Effector memory CD4-positive, alpha-beta T cell (primary cell): ENCODE measurements around the gene UBFD1.
"Not testable (repeated sequence)": the region's sequence is repeated elsewhere in the genome, so short reads cannot be mapped to it uniquely, and the experiment has no call there.

Source experiments
- DNase-seq, 3 donors: peaks; one replicate each; pipeline ENCODE4 v3.0.0-alpha.2; 2020
- H3K27ac ChIP-seq: 2 replicates; pipeline ENCODE4 v1.7.0; 2013; ENCODE audit warnings: mild to moderate bottlenecking, low read length, moderate library complexity; ENCODE audit not compliant: insufficient read depth, poor library complexity, severe bottlenecking
- H3K27me3 ChIP-seq: replicated peaks from 2 replicates; pipeline ENCODE4 v1.7.0; 2013; ENCODE audit warnings: mild to moderate bottlenecking, low read length; ENCODE audit not compliant: insufficient read depth, control insufficient read depth, poor library complexity, severe bottlenecking
- H3K36me3 ChIP-seq: 2 replicates; pipeline ENCODE4 v1.7.0; 2013; ENCODE audit warnings: mild to moderate bottlenecking, low read length, moderate library complexity; ENCODE audit not compliant: control insufficient read depth, insufficient read depth
- H3K4me1 ChIP-seq: 2 replicates; pipeline ENCODE4 v1.7.0; 2013; ENCODE audit warnings: low read length, mild to moderate bottlenecking; ENCODE audit not compliant: control insufficient read depth, insufficient read depth, poor library complexity, severe bottlenecking
- H3K4me3 ChIP-seq: 2 replicates; pipeline ENCODE4 v1.7.0; 2013; ENCODE audit warnings: low read length, low read depth, mild to moderate bottlenecking; ENCODE audit not compliant: insufficient read depth, poor library complexity, severe bottlenecking
- H3K9me3 ChIP-seq: 2 replicates; pipeline ENCODE4 v1.7.0; 2013; ENCODE audit warnings: mild to moderate bottlenecking, low read length, moderate library complexity; ENCODE audit not compliant: control insufficient read depth

The UBFD1 gene

GRCh38 chr16:23540817-23541178 is 16.7 kb upstream of the UBFD1 start:
- H3K9me3 ChIP-seq, H3K4me3 ChIP-seq, H3K27ac ChIP-seq, DNase-seq, H3K27me3 ChIP-seq, H3K4me1 ChIP-seq: not testable (repeated sequence)
- peaks cover 29% of the 10 kb centered on the region for H3K36me3 ChIP-seq

DNA sequence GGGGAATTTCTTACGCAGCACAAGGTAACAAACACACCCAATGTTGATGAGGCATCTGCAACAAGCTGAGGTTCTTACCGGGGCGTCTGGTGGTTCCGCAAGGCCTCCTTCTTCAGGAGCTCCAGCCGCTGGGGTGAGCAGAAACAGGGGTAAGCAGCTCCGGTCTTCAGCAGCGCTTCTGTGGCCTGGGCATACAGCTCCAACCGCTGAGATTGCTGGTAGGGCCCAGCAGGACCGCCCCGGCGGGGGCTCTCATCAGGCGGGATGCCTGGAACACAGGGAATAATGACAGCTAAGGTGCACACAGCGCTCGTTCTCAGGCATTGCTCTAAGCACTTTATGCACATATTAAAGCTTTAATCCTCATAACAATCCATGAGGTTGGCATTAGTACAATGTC is 13.1 kb upstream of the UBFD1 start:
- DNase-seq: no peak
- no peaks in the 10 kb centered on the region for H3K9me3 ChIP-seq
- H3K27ac ChIP-seq: no peak overlapping the region
- peaks cover 49% of the 10 kb centered on the region for H3K36me3 ChIP-seq
- no peaks in the 10 kb centered on the region for H3K4me1 ChIP-seq
- H3K4me3 ChIP-seq: no peak overlapping the region
- H3K27me3 ChIP-seq: no peaks in the 10 kb centered on the region

DNA sequence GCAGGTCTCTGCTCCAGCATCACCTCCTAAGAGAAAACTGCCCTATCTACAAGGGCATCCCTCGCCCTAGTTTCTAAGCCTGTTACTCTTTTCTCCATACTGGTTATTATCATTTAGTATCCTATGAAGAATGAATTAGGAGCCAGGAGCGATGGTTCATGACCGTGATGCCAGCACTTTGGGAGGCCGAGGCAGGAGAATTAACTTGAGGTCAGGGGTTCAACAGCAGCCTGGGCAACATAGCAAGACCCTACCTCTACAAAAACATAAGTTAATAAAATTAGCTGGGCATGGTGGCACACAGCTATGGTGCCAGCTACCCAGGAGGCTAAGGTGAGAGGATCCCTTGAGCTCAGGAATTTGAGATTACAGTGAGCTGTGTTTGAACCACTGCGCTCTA is 7.6 kb upstream of the UBFD1 start:
- peaks cover 53% of the 10 kb centered on the region for H3K36me3 ChIP-seq
- H3K9me3 ChIP-seq: no peaks in the 10 kb centered on the region
- no peak overlapping the region for H3K27ac ChIP-seq
- no peak overlapping the region for H3K4me3 ChIP-seq
- H3K27me3 ChIP-seq: no peaks in the 10 kb centered on the region
- H3K4me1 ChIP-seq: no peaks in the 10 kb centered on the region
- DNase-seq: no peak

DNA sequence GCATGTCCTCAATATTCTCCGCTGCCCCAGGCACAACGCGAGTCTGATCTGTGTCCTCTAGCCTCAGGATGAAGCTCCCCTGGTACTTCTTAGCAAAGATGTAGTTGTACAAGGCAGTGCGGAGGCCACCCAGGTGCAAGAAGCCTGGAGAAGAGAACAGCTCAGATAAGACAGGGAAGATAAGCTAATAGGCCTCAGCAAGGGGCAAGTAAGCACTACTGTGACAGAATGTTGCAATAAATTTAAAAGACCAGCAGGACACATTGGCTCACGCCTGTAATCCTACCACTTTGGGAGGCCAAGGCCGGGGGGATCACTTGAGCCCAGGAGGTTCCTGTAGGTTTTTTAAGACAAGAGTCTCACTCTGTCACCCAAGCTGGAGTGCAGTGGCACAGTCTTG is 5.4 kb upstream of the UBFD1 start:
- Histone ChIP-seq H3K4me3 (no peak overlapping the region), H3K27me3 (no peaks in the 10 kb centered on the region), H3K36me3 (peaks cover 37% of the 10 kb centered on the region)

DNA sequence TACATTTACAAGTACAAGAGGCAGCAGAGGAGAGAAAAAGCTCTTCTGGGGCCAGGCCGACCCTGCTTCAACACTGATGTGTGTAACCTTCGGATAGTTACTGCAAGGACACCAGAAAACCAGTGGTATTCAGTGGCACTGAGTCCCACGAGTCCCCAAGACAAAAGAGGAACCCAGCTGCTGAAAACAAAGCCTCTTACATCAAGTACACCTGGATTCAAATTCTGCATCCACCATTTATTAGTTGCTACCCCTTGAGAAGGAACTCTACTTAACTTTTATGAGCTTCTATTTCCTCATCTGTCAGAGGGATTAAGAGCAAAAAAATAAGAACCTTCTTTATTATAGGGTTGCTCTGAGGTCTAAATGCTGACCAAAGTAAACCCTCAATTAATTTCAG is 3.0 kb upstream of the UBFD1 start:
- Histone ChIP-seq H3K27me3 (no peaks in the 10 kb centered on the region), H3K4me3 (no peak overlapping the region), H3K4me1 (peaks cover 13% of the 10 kb centered on the region), H3K9me3 (no peaks in the 10 kb centered on the region), H3K27ac (no peak overlapping the region), H3K36me3 (peaks cover 23% of the 10 kb centered on the region)
- no peak for DNase-seq

More for the DNA sequence above, 5.4 kb upstream of the UBFD1 start:
- Histone ChIP-seq H3K27ac (no peak overlapping the region), H3K4me1 (no peaks in the 10 kb centered on the region), H3K9me3 (no peaks in the 10 kb centered on the region)
- no peak for DNase-seq

DNA sequence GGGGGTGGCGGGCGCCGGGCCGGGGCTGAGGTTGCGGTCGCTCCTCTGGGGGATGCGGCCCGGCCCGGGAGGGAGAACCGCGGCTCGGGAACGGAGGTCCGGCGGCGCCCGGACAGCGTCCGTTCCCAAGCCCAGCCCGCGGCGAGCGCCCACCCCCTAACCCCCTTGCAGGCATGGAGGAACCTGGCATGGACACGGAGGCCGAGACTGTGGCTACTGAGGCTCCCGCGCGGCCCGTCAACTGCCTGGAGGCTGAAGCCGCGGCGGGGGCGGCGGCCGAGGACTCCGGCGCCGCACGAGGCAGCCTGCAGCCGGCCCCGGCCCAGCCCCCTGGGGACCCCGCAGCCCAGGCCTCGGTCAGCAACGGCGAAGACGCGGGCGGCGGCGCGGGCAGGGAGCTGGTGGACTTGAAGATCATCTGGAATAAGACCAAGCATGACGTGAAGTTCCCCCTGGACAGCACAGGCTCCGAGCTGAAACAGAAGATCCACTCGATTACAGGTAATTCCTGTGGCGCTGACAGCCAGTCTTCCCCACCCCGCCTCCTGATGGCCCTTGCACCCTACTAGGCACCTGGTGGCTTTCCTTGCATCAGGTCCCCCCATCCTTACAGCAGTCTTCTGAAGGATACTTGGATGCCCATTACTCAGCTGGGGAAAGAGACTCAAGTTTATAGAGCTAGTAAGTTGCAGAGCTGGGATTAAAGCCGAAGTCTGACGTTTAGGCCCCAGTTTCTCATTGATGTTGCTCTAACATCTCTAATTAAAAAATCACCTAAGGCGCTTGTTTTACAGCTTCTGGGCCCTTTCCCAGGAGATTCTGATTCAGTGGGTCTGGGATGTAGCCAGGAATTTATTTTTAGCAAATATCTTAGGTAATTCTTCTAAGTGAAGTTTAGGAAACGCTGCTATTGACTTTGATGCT is 514 bp downstream of the UBFD1 start:
- Histone ChIP-seq H3K36me3 (peaks cover 15% of the 10 kb centered on the region), H3K27me3 (no peaks in the 10 kb centered on the region), H3K27ac (peak overlapping the region; percentile 80), H3K4me3 (peak overlapping the region; percentile 78), H3K4me1 (peaks cover 13% of the 10 kb centered on the region), H3K9me3 (no peaks in the 10 kb centered on the region)
- peak in 1 of 3 donors; percentile 2 for DNase-seq

- no peak for DNase-seq
- Histone ChIP-seq H3K27ac (no peak overlapping the region), H3K9me3 (no peaks in the 10 kb centered on the region), H3K4me3 (no peak overlapping the region), H3K27me3 (no peaks in the 10 kb centered on the region), H3K36me3 (peaks cover 38% of the 10 kb centered on the region), H3K4me1 (peaks cover 13% of the 10 kb centered on the region)
Measured at GRCh38 chr16:23561586-23561985, 4.1 kb downstream of the UBFD1 start.

GRCh38 chr16:23562505-23562904 is 5.0 kb downstream of the UBFD1 start:
- no peak overlapping the region for H3K4me3 ChIP-seq
- H3K9me3 ChIP-seq: no peaks in the 10 kb centered on the region
- H3K4me1 ChIP-seq: peaks cover 13% of the 10 kb centered on the region
- H3K27me3 ChIP-seq: no peaks in the 10 kb centered on the region
- DNase-seq: no peak
- H3K27ac ChIP-seq: no peak overlapping the region
- peaks cover 48% of the 10 kb centered on the region for H3K36me3 ChIP-seq

GRCh38 chr16:23563186-23563585 is 5.7 kb downstream of the UBFD1 start:
- Histone ChIP-seq H3K9me3 (no peaks in the 10 kb centered on the region), H3K4me1 (peaks cover 11% of the 10 kb centered on the region), H3K36me3 (peaks cover 52% of the 10 kb centered on the region), H3K27ac (no peak overlapping the region), H3K27me3 (no peaks in the 10 kb centered on the region), H3K4me3 (no peak overlapping the region)
- DNase-seq: no peak

DNA sequence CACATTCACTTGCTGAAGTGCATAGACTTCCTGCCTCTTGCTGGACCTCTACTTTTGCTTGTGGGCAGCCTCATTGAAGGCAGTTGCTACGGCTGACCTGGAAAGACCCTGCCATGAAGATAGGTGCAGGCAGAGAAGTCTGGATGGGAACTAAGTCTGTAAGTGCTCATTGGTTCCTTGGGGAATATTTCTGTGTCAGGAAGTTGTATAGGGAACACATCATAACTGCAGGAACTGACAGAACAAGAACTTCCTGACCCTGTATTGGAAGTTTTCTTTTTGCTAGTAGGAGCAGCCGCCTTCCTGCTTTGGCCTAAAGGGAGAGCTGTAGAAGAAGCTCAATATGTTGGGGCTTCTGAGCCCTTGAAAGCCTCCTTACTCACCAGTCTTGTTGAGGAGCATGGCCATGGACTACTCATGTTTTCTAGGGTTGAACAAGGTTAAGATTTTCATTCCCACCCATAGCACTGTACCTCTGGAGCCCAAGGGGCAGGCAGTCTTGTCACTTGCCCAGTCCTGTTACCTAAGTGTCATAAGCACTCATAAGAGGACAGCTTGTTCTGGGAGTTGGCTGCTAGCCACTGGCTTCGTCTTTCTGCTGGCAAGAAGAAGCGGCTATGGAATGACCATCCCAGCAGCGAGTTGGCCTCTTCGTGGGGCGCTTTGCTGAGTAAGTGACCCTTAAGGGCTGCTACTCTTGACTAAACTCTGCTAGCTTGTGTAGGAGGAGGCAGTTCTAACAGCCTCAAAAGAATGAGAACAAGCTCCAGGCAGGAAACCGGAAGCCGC is 7.2 kb downstream of the UBFD1 start:
- Histone ChIP-seq H3K4me1 (no peaks in the 10 kb centered on the region), H3K27ac (no peak overlapping the region), H3K4me3 (no peak overlapping the region), H3K9me3 (no peaks in the 10 kb centered on the region), H3K27me3 (no peaks in the 10 kb centered on the region), H3K36me3 (peaks cover 53% of the 10 kb centered on the region)
- DNase-seq: no peak
